ENCODE results near the gene REEP6. TPM values are rescaled to one million over a fixed set of nuclear protein-coding genes. Genes with fewer than 3 reads are reported as not detected.
"Not testable (repeated sequence)": the region's sequence is repeated elsewhere in the genome, so short reads cannot be mapped to it uniquely, and the experiment has no call there.

The REEP6 gene
- total RNA-seq, 1 donor from 2014 or later: 0.20 TPM

DNA sequence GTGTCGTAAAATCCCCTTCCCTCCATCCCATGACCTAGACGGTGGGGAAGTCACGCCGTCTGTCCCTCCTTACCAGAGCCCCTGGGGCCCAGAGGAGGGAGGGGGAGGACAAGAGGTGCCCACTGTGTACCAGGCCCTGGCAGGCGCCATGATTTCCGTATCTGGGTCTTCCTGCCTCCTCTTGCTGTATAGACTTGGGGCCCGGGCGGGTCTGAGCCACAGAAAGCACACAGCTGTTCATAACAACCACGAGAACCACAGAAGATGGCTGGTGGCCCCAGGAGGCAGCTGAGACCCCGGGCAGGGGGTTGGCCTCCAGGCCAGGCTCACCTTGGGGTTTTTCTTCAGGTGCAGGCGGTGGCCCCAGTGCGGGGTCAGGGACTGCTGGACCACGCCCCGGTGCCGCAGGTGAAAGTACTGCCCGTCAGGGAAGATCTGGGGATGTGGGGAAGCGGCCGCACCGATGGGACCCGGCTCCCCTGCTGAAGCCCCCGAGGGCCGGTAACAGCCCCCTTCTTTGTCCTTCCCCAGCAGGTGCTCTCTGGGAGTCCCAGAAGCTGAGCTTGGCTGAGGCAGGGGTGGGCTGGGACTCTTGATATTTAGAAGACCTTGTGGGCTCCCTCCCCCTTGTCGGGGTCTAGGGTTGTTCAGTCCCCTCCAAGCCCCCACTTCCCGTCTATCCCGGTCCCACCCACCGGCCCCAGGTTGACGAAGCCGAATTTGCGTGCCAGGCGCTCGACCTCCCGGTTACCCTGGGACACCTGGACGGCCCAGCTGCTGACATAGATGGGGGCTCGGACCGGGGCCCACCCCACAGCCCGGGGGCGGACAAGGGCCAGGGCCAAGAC lies 1.3 kb upstream of the REEP6 start:
- DNase-seq (ENCODE audit: low read depth in 2 of 2): no peak

DNA sequence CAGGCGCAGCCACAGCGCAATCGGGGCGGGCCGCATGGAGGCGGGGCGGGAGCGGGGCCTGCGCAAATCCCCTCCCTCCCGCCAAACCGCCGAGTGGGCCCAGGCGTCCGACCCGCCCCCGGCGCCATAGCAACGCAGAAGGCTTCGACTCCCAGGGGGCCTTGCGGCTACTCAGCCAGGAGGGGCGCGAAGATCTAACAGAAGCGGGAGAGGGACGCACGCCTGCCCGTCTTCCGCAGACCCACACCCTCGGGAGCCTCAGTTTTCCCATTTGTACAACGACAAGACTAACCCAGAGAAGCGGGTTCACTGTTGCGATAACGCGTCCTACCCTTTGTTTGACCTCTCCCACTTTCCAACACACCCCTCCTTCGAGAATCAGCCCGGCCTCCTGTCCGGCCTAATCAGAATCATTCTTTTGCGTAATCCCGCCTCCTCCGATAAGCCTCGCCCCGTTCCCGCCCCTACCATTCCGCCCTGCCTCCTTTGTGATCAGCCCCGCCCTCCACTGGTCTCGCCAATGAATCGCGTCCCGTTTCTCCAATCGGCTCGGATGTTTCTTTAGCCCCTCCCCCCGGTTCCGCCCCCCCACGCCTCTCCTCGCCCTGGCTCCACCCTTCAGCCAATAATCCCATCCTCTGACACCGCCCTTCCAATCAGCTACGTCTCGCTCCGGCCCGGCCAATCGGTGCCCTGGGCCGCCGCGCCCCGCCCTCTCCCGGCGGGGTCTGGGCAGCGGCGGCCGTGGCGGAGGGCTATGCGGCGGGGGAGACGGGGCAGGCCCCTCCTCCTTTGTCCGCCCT lies 469 bp upstream of the REEP6 start, which contains the start of gene PCSK4:
TSS of gene PCSK4 (minus strand) at position 40 of the 803 bp plus-strand sequence. CDS start at position 36, 4 bp downstream.
- peak; percentile 99 for DNase-seq (ENCODE audit: low read depth in 2 of 2)

DNA sequence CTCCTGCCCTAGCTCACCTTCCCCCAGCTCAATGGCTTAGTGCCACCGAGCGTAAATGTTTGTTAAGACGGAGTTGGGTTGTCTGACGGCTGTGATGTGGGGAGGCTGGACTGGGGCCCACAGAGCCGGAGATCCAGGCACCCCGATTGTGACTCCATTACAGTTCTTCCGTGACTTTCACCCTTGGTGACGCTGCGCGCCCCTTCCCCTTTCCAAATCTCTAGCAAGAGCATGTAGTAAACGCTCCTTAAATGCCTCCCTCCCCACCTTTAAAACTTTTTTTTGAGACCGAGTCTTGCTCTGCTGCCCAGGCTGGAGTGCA lies 829 bp downstream of the REEP6 start:
- DNase-seq (ENCODE audit: low read depth in 2 of 2): no peak

DNA sequence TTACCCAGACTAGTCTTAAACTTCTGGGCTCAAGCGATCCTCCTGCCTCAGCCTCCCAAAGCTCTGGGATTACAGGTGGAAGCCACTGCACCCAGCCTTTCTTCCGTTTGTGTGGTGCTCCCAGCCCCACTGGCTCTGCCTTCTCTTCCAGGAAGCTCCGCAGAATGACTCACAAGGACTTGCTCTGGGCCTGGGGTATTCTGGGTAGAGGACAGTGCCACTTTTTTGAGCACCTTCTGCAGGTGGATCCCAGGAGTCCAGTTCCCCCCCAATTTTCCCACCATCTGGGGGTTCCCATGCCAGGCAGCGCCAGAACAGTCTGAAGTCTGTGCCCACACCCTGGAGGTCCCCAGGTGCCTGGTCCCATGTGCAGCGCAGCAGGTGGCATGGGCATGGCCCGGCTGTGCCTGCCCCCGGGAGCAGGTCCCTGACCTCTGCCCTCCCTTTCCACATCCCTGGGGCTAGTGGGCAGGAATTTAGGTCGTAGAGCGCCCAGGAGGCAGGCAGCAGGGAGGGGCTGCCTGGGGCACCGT lies 1.6 kb downstream of the REEP6 start:
- DNase-seq (ENCODE audit: low read depth in 2 of 2): peak in 1 of 2 donors; percentile 37

DNA sequence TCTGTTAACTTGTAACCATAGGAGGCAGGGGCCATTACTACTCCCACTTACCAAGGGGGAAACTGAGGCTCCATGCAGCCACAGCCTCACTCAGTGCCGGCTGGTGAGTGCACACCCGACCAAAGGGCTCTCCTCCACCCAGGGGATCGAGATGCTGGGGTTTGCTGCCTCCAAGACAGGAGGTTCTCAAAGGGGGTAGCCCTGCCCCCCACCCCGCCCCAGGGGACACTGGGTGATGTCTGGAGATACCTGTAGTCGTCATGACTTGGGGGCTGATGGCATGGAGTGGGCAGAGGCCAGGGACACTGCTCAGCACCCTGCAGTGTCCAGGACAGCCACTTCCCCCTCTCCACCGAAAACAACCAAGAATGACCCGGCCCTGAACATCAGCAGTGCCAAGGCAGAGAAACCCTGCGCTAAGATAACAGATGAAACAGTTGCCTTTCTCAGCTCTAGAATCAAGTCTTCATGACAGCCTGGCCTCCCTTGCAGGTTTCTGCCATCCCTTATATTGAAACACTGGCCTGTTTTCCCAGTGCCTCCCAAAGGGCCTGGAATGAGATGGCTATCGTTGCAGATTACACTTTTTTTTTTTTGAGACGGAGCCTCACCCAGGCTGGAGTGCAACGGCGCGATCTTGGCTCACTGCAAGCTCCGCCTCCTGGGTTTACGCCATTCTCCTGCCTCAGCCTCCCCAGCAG lies 3.3 kb downstream of the REEP6 start:
- no peak for DNase-seq (ENCODE audit: low read depth in 2 of 2)

DNA sequence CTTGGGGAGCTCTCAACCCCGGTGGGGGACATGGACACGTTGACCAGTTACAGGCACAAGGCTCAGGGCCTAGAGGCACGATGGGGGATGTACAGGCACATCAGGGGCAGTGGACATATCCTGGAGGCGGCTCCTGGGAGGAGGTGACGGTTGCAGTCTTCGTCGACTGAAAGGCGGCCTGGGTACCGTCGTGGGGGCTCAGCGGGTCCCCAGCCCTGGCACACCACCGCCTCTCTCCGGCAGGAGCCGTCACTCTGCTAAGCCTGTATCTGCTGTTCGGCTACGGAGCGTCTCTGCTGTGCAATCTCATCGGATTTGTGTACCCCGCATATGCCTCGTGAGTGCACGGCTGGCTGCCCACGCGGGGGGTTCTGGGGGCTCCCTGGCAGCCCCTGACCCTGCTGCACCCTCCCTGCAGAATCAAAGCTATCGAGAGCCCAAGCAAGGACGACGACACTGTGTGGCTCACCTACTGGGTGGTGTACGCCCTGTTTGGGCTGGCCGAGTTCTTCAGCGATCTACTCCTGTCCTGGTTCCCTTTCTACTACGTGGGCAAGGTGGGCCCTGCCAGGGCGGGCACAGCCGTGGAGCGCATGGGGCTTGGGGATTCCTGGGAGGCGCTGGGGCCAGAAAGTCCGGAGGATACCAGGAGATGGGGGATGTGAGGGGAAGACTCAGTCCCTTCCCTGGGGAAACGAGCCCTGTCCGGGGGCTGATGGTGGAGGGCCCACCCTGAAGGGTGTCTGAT lies 4.2 kb downstream of the REEP6 start:
- no peak for DNase-seq (ENCODE audit: low read depth in 2 of 2)

DNA sequence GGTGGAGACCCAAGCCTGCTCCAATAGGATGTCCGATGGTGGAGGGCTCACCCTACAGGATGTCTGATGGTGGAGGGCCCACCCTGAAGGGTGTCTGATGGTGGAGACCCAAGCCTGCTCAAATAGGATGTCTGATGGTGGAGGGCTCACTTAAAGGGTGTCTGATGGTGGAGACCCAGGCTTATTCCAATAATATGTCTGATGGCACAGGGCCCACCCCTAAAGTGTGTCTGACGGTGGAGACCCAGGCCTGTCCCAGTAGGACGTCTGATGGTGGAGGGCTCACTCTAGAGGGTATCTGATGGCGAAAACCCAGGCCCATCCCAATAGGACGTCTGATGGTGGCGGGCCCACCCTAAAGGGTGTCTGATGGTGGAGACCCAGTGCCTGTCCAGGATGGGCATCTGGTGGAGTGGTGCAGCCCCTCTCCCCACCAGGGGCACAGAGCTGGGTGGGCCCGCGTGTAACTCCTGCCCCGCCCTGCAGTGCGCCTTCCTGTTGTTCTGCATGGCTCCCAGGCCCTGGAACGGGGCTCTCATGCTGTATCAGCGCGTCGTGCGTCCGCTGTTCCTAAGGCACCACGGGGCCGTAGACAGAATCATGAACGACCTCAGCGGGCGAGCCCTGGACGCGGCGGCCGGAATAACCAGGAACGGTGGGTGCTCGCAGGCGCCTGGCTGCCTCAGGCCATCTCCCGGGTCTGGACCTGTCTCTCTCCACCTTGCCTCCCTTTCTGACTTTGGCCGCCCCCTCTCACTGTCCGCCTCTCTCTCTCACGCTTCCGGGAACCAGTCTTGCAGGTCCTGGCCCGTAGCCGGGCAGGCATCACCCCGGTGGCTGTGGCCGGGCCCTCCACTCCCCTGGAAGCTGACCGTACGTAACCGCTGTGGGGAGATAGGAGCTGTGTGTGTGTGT lies 5.1 kb downstream of the REEP6 start:
- no peak for DNase-seq (ENCODE audit: low read depth in 2 of 2)

DNA sequence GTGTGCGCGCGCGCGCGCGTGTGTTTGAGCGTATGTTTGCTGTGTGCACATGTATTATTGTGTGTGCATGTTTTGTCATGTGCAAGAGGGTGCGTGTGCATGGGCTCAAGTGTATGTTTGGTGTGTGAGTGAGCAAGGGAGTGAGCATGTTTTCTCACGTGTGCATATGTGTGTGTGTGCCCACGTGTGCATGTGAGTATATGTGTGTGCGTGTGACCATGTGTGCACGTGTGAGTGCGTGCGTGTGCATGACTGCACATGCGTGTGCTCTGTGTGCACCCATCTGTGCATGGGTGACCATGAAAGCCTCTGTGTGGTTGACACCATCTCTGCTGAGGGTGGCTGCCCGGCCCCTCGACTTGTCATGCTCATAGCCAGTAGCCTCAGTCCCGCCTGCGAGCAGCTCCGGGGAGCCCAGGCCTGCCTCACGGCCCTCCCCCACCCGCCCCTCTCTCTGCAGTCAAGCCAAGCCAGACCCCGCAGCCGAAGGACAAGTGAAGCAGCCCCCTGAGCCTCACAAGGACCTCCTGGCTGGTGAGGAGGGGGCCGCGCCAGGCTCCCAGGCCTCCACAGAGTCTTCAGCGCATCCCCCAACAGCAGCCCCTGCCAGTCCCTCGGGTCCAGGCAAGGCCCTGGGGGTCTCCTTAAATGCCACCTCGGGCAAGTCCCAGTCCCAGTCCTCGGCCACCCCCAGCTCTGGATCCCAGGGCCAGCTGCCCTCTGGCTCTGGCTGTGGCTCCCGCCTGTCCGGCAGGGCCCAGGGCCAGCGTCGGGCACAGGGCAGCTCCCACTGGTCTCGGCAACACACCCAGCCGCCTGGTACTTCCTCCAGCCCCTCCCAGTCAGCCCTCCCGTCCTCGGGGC lies 6.0 kb downstream of the REEP6 start:
- DNase-seq (ENCODE audit: low read depth in 2 of 2): no peak

DNA sequence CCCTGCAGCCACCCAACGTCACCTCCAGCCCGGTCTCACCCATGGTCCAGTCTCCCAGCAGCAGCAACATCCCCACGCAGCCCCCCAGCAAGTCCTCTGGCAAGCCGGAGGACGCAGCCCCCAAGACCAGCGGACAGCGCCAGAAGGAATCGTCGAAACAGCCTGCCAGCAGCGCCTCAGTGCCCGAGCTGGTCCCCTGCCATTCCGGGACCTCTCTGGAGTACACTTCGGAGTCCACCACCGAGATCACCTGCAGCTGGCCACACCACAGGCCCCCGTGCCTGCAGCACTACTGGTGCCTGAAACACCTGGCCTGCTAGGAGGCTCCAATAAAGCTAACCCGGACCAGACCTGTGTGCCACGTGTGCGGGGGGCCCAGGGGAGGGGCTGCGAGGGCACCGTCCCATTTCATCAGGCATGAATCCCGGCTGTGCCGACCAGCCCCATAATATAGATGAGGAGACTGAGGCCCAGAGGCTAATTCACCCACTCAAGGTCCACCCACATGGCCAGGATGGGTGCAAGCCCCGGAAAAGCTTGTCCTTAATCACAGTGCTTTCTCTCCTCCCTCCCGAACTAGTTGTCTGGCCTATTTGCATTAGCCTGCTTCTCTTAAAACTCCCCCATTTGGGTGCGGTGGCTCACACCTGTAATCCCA lies 6.7 kb downstream of the REEP6 start:
- no peak for DNase-seq (ENCODE audit: low read depth in 2 of 2)

DNA sequence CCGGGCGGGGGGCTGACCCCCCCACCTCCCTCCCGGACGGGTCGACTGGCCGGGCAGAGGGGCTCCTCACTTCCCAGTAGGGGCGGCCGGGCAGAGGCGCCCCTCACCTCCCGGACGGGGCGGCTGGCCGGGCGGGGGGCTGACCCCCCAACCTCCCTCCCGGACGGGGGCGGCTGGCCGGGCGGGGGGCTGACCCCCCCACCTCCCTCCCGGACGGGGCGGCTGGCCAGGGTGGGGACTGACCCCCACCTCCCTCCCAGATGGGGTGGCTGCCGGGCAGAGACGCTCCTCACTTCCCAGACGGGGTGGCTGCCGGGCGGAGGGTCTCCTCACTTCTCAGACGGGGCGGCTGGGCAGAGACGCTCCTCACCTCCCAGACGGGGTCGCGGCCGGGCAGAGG lies 8.2 kb downstream of the REEP6 start:
- not testable (repeated sequence) for DNase-seq (ENCODE audit: low read depth in 2 of 2)

DNA sequence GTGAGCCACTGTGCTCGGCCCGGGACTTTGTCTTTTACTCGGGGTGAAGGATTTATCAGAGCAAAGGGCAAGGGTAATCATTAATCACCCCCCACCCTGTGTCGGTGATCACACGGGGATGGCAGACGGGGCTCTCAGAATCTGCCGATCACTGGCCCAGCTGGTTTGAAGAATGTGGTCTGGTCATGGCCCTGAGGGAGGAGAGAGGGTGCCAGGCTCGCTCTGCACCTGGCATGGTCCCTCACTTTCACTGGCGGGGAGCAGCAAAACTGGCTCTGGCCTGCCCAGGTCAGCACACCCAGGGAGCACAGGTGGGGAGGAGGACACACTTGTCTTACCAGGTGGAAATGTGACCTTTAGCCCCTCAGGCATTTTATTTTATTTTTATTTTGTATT lies 10.2 kb downstream of the REEP6 start:
- no peak for DNase-seq (ENCODE audit: low read depth in 2 of 2)

DNA sequence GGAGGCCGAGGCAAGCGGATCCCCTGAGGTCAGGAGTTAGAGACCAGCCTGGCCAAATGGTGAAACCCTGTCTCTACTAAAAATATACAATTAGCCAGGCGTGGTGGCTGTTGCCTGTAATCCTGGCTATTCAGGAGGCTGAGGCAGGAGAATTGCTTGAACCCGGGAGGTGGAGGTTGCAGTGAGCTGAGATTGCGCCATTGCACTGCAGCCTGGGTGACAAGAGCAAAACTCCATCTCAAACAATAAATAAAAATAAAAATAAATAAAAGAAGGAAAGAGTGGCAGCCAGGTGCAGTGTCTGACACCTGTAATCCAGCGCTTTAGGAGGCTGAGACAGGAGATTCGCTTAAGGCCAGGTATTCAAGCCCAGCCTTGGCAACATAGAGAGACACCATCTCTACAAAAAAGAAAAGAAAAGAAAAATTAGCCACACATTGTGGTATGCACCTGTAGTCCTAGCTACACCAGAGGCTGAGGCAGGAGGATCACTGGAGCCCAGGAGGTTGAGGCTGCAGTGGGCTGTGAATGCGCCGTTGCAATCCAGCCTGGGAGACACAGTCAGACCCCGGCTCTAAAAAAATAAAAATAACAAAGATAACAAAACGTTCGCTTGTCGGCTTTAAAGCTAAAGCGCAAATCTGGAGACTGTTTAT lies 11.6 kb downstream of the REEP6 start:
- no peak for DNase-seq (ENCODE audit: low read depth in 2 of 2)

DNA sequence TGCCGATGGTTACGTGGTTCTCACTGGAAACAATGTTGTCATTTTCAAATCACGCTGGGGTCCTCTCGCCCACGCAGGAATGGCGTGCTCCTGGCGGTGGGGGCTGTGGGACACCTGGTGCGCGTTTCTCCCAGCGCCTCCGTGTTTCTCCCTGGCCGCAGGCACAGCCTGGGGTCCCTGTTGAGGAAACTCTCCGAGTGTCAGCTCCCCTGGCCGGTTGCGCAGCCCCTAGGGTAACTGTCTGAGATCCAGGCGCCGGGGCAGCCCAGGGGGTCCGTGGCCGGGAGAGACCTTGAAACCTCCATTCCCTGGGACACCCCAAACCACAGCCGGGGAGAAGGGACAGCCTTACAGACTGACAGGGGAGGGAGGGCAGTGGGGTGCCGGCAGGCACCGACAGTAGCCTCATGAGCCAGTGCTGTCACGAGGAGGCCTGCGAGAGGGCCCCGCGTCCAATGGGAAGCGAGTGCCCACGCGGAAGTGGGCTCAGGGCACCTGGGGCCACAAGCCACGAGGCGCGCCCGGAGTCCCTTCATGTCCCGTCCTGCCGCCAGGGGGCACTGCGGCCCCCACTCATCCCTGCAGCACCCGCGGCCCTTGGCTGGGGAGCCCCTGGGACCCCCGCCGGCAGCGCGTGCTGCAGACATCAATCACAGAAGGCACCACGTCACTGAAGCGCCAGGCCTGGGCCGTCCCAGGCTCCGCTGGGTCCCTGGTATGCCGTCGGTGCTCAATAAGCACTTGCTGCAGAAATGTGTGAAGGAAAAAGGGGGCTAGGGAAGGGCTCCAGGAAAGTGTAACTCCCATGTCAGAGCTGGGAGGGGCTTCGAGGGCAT lies 12.3 kb downstream of the REEP6 start:
- DNase-seq (ENCODE audit: low read depth in 2 of 2): peak; percentile 29 to 52

DNA sequence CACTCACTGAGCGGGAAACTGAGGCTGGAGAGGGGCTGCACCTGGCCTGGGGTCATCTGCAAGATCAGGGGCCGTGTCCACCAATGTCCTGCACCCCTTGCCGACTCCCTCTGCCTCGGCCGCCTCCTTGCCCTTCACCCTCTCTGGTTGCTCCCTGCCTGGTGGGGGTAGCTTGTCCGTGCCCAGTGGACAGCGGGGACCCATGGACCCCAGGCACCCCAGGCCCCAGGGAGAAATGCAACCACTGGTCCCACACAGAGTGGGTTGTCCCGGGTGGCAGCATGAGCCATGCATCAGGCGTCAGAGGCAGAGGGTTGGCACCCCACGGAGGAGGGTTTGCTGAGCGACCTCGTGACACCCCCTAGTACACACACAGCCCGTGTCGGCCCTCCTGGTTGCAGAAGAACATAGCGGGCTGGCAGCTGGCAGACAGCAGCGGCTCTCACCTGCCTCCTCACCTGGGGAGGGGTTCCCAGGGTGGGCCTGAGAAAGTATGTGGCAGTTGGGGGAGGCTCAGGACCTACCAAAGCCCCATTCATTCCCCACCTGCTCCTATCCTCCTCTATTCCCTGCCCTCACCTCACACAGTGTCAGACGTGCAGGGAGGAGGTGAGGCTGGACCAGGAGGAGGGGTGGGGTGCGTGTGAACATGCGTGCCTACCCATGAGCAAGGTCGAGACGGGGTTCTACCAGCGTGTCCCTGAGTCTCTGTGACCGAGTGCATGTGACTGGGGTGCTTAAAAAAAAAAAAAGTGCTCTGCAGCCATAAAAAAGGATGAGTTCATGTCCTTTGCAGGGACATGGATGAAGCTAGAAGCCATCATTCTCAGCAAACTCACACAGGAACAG lies 13.2 kb downstream of the REEP6 start:
- no peak for DNase-seq (ENCODE audit: low read depth in 2 of 2)

DNA sequence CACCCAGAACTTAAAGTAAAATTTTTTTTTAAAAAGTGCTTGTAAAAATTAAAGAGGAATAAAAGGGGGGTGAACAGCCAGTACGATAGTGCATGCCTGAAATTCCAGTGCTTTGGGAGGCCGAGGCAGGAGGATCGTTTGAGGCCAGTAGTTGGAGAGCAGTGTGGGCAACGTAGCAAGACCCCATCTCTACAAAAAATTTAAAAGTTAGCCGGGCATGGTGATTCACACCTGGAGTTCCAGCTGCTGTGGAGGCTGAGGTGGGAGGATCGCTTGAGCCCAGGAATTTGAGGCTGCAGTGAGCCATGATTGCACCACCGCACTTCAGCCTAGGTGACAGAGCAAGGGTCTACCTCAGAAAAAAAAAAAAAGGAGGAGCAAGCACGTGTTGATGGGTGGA lies 14.0 kb downstream of the REEP6 start:
- DNase-seq (ENCODE audit: low read depth in 2 of 2): no peak

Data from lung microvascular endothelial cell (primary cell).